H1 (cell line): Measurements from ENCODE around the gene PDE8A. TPM values are rescaled to one million over a fixed set of nuclear protein-coding genes. Genes with fewer than 3 reads are reported as not detected.

Experiments used
- ASH2L ChIP-seq: fragments of 200-600, 300-600 bp; sonication (generic); IDR thresholded peaks from one replicate; pipeline ENCODE4 v1.7.1; 2017; ENCODE audit warnings: low read length
- ATF2 ChIP-seq: IDR thresholded peaks from 2 replicates; pipeline ENCODE4 v1.6.1; 2012; ENCODE audit warnings: low read length, inconsistent platforms
- CHD7 ChIP-seq: fragments of 300-600 bp; sonication (generic); IDR thresholded peaks from 2 replicates; pipeline ENCODE4 v1.7.1; 2012; ENCODE audit warnings: low read length, moderate library complexity, mild to moderate bottlenecking, inconsistent platforms; ENCODE audit not compliant: insufficient replicate concordance
- CTBP2 ChIP-seq: IDR thresholded peaks from 2 replicates; pipeline ENCODE4 v1.7.0; 2011; ENCODE audit warnings: borderline replicate concordance, mild to moderate bottlenecking, moderate library complexity, mixed read lengths, low read length; ENCODE audit not compliant: insufficient read depth, insufficient read length
- JUN ChIP-seq: IDR thresholded peaks from 2 replicates; pipeline ENCODE4 v1.6.1; 2011; ENCODE audit warnings: low read depth, mild to moderate bottlenecking, improper control_type of control experiment, low read length
- RFX5 ChIP-seq: IDR thresholded peaks from 2 replicates; pipeline ENCODE4 v1.6.1; 2011; ENCODE audit warnings: low read depth, low read length, improper control_type of control experiment, borderline replicate concordance
- SIN3A ChIP-seq, 2 experiments: IDR thresholded peaks in 1 of 2; conservative IDR thresholded peaks in 1 of 2; 2 replicates each; pipeline ENCODE4 v1.6.1; 2011 to 2012; ENCODE audit warnings: low read length in 2 of 2, improper control_type of control experiment in 1 of 2, low read depth in 1 of 2, mild to moderate bottlenecking in 1 of 2
- SRF ChIP-seq: IDR thresholded peaks from 2 replicates; pipeline ENCODE4 v1.6.1; 2011; ENCODE audit warnings: mild to moderate bottlenecking, low read depth, low read length, moderate library complexity
- SUZ12 ChIP-seq: fragments of 200-600 bp; sonication (generic); IDR thresholded peaks from 2 replicates; pipeline ENCODE4 v1.6.1; 2012; ENCODE audit warnings: mild to moderate bottlenecking, inconsistent platforms, low read length, moderate library complexity, mixed read lengths
- TEAD4 ChIP-seq: IDR thresholded peaks from 2 replicates; pipeline ENCODE4 v1.6.1; 2012; ENCODE audit warnings: low read depth, low read length, inconsistent platforms, mixed read lengths
- polyA plus RNA-seq, 7 experiments: library from polyadenylated mRNA; depleted of rRNA in 3 of 7; stranded (reverse) in 5 of 7; unstranded in 2 of 7; fragments of >200 nt in 5 of 7; fragments of 200-250 nt in 2 of 7; gene quantifications; 1 replicate in 5 of 7; 2 replicates in 1 of 7; 4 replicates in 1 of 7; pipeline versions ENCODE4 v1.2.1 to v1.2.3, GENCODE V29; 2011 to 2013; ENCODE audit warnings: missing spikeins in 2 of 7, mixed read lengths in 2 of 7
- total RNA-seq: library from RNA; stranded (reverse); fragmentation: NEBNext Ultra II Directional; extraction: Animal tissue kit (Norgen Biotek cat#: 25700); gene quantifications from 2 replicates; pipeline ENCODE4 v1.2.1, GENCODE V29; 2021

Gene PDE8A
- total and polyA plus RNA-seq, 2 of the 8 experiments (the other 6 are each of a cell fraction or from before 2014, with no cell fraction given), result 6.9 to 7.8 TPM

- TF ChIP-seq CHD7 (no peak), TEAD4 (no peak), ATF2 (no peak), RFX5 (no peak), CTBP2 (no peak), ASH2L (no peak), SUZ12 (no peak), SIN3A (conservative IDR thresholded peaks at IDR 0.05 in 1 of 2, IDR thresholded peaks at IDR 0.05 in 1 of 2; ENCODE audit: low read depth in 1 of 2, low read length in 2 of 2) (no peak), JUN (no peak), SRF (no peak)
Measured at GRCh38 chr15:85064710-85065109, 83.1 kb downstream of the PDE8A start (continued).
